ENCODE data around the gene ELMO2. TPM values are rescaled to one million over a fixed set of nuclear protein-coding genes. Genes with fewer than 3 reads are reported as not detected.

Gene ELMO2
- total RNA-seq, 4 donors from 2014 or later: 24.3 to 78.4 (median 26.4) TPM

DNA sequence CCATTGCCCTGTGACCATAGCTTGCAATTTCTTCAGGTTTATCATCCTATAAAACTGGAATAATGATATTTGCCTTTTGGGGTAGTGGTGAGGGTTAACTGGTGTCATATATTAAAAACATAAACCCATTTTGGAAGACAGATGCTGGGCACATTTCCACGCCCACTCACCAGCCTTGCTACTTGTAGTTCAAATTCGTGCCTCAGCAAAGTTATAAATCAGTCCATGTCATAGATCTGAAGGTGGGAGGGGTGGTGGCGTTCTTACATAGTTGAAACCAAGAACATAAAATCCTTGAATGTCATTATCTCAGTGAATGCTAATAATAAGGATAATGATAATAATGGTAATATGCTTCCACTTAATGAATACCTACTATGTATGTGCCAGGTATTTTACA, 9.4 kb upstream of the ELMO2 start:
- TF ChIP-seq CTCF (IDR thresholded peaks at IDR 0.05): no peak
- TF ChIP-seq POLR2A (IDR thresholded peaks at IDR 0.05): no peak
- no peaks in the 10 kb centered on the region for H3K36me3 ChIP-seq
- no peaks in the 10 kb centered on the region for H3K9me3 ChIP-seq
- H3K27me3 ChIP-seq: no peaks in the 10 kb centered on the region
- no peak overlapping the region for H3K27ac ChIP-seq
- peaks cover 0 to 4% (median 0%) of the 10 kb centered on the region in 4 donors for H3K4me1 ChIP-seq
- H3K4me3 ChIP-seq: no peak overlapping the region
- no peak for DNase-seq

DNA sequence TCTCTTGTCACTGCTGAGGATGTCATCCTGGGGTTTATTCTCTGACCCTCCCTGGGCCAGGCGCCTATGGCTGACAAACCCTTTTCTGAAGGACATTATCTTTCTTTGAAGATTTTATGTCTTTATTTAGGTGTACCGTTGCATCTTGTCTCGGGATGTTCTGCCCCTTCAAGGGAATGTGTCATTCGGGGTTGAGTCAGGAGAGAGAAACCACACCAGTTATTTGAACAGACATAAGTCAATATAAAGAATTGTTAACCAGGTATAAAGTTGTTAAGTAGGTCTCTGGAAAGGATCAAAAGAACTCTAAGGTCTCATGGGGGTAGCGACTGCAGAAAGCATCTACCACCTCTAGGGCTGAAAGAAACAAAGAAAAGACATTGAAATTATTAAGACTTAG, 8.2 kb upstream of the ELMO2 start:
- Histone ChIP-seq H3K36me3 (no peaks in the 10 kb centered on the region), H3K4me3 (no peak overlapping the region), H3K27ac (no peak overlapping the region), H3K4me1 (peaks cover 0 to 4% (median 0%) of the 10 kb centered on the region in 4 donors), H3K9me3 (no peaks in the 10 kb centered on the region), H3K27me3 (no peaks in the 10 kb centered on the region)
- no peak for DNase-seq
- TF ChIP-seq CTCF (IDR thresholded peaks at IDR 0.05) (no peak), POLR2A (IDR thresholded peaks at IDR 0.05) (no peak)

DNA sequence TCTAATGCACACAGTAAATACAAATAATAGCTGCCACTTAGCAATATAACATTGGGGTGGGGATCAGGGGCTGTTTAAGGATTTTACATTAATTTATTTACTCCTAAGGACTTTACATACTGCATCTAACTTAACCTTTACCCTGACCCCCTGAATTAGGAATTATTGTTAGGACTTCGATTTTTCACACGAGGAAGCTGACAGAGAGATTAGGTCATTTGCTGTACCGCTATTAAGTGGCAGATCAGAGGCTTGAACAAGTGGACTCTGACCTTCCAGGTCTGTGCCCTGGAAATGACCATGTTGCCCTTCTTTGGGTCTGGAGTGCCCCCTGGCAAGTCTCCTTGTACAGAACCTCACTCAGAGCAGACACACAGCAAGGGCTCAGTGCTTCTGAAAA, 5.2 kb upstream of the ELMO2 start:
- H3K4me1 ChIP-seq: peaks cover 0 to 12% (median 0%) of the 10 kb centered on the region in 4 donors
- no peak for DNase-seq

DNA sequence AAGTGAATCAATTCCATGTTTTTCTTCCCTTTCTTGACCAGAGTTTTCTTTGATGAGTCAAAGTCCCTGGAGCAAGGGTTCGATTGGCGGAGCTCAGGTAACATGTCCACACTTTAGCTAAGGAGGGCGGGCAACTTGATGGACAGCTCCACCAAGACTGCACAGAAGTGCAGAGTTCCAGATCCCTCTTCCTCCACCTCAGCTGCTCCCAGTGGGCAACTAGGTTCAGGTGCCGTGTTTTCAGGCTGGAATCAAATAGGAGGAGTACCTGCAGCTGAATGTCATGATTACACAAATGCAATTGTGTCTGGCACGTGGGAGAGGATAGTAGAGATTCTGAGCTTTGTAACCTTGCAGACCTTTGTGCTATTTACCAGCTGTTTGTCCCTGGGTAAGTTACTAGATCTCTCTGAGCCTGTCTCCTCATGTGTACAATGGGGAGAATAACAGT, 1.9 kb upstream of the ELMO2 start:
- Histone ChIP-seq H3K27me3 (no peaks in the 10 kb centered on the region), H3K4me1 (peaks cover 0 to 35% (median 10%) of the 10 kb centered on the region in 4 donors), H3K9me3 (no peaks in the 10 kb centered on the region), H3K27ac (no peak overlapping the region), H3K36me3 (no peaks in the 10 kb centered on the region), H3K4me3 (no peak overlapping the region)
- DNase-seq: no peak
- TF ChIP-seq CTCF (IDR thresholded peaks at IDR 0.05) (no peak), POLR2A (IDR thresholded peaks at IDR 0.05) (no peak)

More for the DNA sequence above, 5.2 kb upstream of the ELMO2 start:
- Histone ChIP-seq H3K27me3 (no peaks in the 10 kb centered on the region), H3K36me3 (no peaks in the 10 kb centered on the region), H3K4me3 (no peak overlapping the region), H3K9me3 (no peaks in the 10 kb centered on the region), H3K27ac (no peak overlapping the region)
- TF ChIP-seq CTCF (IDR thresholded peaks at IDR 0.05): no peak
- TF ChIP-seq POLR2A (IDR thresholded peaks at IDR 0.05): no peak

DNA sequence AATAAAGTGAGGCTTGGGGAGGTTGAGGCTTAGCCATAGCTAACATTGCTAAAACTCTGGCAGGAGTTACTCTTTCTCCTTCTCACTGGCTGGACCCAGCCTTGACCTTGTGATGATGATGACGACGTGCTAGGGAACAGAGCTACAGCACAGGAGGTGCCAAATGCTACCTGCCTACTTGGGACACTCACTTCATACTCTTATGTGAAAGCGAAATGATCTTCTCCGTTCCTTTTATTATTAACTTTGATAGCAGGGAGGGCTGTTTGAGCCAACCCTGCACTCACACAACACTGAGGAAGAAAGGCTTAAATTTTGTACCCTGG, 1.2 kb upstream of the ELMO2 start:
- Histone ChIP-seq H3K27ac (peak overlapping the region in 2 of 4 donors; percentile 88 to 94), H3K27me3 (no peaks in the 10 kb centered on the region), H3K36me3 (no peaks in the 10 kb centered on the region), H3K4me1 (peaks cover 0 to 41% (median 12%) of the 10 kb centered on the region in 4 donors), H3K9me3 (no peaks in the 10 kb centered on the region), H3K4me3 (peak overlapping the region in 1 of 4 donors; percentile 97)
- DNase-seq: no peak
- TF ChIP-seq CTCF (IDR thresholded peaks at IDR 0.05) (no peak), POLR2A (IDR thresholded peaks at IDR 0.05) (no peak)
